Aortic smooth muscle cell (primary cell): Measurements from ENCODE around the gene NEK1. TPM values are rescaled to one million over a fixed set of nuclear protein-coding genes. Genes with fewer than 3 reads are reported as not detected.

ENCODE experiments used
- total RNA-seq: library from RNA; depleted of rRNA; stranded (reverse); fragments of >200 nt; gene quantifications from 2 replicates; pipeline ENCODE4 v1.2.3, GENCODE V29; 2014

NEK1 gene
- 9.0 and 11.1 TPM in 2 replicates for total RNA-seq

GRCh38 chr4:169611991-169612870 lies at the start of gene NEK1:
Gene NEK1, minus strand, starts transcription at chr4:169612583. Its CDS starts 9,953 bp downstream, at chr4:169602630.

GRCh38 chr4:169619958-169620879 lies 7.8 kb upstream of the NEK1 start, which contains the start of gene CLCN3:
Gene CLCN3, plus strand, starts transcription at chr4:169620578. Its CDS starts 15,351 bp downstream, at chr4:169635929.

Other genes starting within 250 kb of the NEK1 start
- gene CLCN3, start 8.0 kb upstream of the NEK1 start, total RNA-seq = 47.3 and 51.9 TPM in 2 replicates
- 18.0 and 21.3 TPM in 2 replicates for gene HPF1, start 145.4 kb upstream of the NEK1 start, total RNA-seq